Astrocyte (in vitro differentiated cells and primary cell): ENCODE measurements around the gene RXFP1. TPM values are rescaled to one million over a fixed set of nuclear protein-coding genes. Genes with fewer than 3 reads are reported as not detected.

Experiments
- DNase-seq: peaks from one replicate; pipeline ENCODE4 v3.0.0-alpha.2; 2010; ENCODE audit warnings: low read depth
- FAIRE-seq: peaks from 2 replicates; lab custom pipeline; 2011; peaks lifted over from hg19 to GRCh38; lab: Jason Lieb, UNC
- H2AFZ ChIP-seq: 2 replicates; pipeline ENCODE4 v1.6.0; 2012; ENCODE audit warnings: low read depth, low read length, inconsistent platforms
- H3K27ac ChIP-seq: 2 replicates; pipeline ENCODE4 v1.5.1; 2011; ENCODE audit warnings: low read depth, low read length, inconsistent platforms
- H3K27me3 ChIP-seq: 2 replicates; pipeline ENCODE4 v1.6.0; 2011; ENCODE audit warnings: low read length, inconsistent platforms; ENCODE audit not compliant: insufficient read depth
- H3K36me3 ChIP-seq: 2 replicates; pipeline ENCODE4 v1.5.1; 2011; ENCODE audit warnings: low read length, inconsistent platforms; ENCODE audit not compliant: insufficient read depth
- H3K4me1 ChIP-seq: 2 replicates; pipeline ENCODE4 v1.5.1; 2011; ENCODE audit warnings: low read length, inconsistent platforms; ENCODE audit not compliant: insufficient read depth
- H3K4me2 ChIP-seq: 2 replicates; pipeline ENCODE4 v1.6.0; 2012; ENCODE audit warnings: low read length, inconsistent platforms
- H3K4me3 ChIP-seq: 2 replicates; pipeline ENCODE4 v1.5.1; 2011; ENCODE audit warnings: low read depth, mild to moderate bottlenecking, low read length, inconsistent platforms; ENCODE audit not compliant: insufficient read depth
- H3K79me2 ChIP-seq: 2 replicates; pipeline ENCODE4 v1.6.0; 2012; ENCODE audit warnings: mild to moderate bottlenecking, low read length, inconsistent platforms; ENCODE audit not compliant: insufficient read depth
- H3K9ac ChIP-seq: 2 replicates; pipeline ENCODE4 v1.6.0; 2012; ENCODE audit warnings: mild to moderate bottlenecking, low read length, inconsistent platforms
- H3K9me3 ChIP-seq: 2 replicates; pipeline ENCODE4 v1.5.1; 2012; ENCODE audit warnings: low read depth, mild to moderate bottlenecking, low read length, inconsistent platforms; ENCODE audit not compliant: insufficient read depth
- H4K20me1 ChIP-seq: 2 replicates; pipeline ENCODE4 v1.6.0; 2012; ENCODE audit warnings: low read length, inconsistent platforms; ENCODE audit not compliant: insufficient read depth
- H3K27ac Mint-ChIP-seq: one replicate; pipeline ENCODE4 v1.8.0; 2021; ENCODE audit warnings: mild to moderate bottlenecking, mixed read lengths; ENCODE audit not compliant: unreplicated experiment
- H3K27me3 Mint-ChIP-seq: one replicate; pipeline ENCODE4 v1.8.0; 2021; ENCODE audit warnings: low read depth, mixed read lengths; ENCODE audit not compliant: unreplicated experiment
- H3K36me3 Mint-ChIP-seq: one replicate; pipeline ENCODE4 v1.8.0; 2021; ENCODE audit warnings: low read depth, mixed read lengths; ENCODE audit not compliant: unreplicated experiment
- H3K4me1 Mint-ChIP-seq: one replicate; pipeline ENCODE4 v1.8.0; 2021; ENCODE audit warnings: low read depth, mixed read lengths; ENCODE audit not compliant: unreplicated experiment
- H3K4me3 Mint-ChIP-seq: one replicate; pipeline ENCODE4 v1.8.0; 2021; ENCODE audit warnings: mild to moderate bottlenecking, moderate library complexity, mixed read lengths; ENCODE audit not compliant: unreplicated experiment
- H3K9me3 Mint-ChIP-seq: one replicate; pipeline ENCODE4 v1.8.0; 2021; ENCODE audit warnings: mild to moderate bottlenecking, mixed read lengths; ENCODE audit not compliant: unreplicated experiment
- EZH2 ChIP-seq: IDR thresholded peaks from 2 replicates; pipeline ENCODE4 v1.6.1; 2012; ENCODE audit warnings: mild to moderate bottlenecking, low read length, inconsistent platforms; ENCODE audit not compliant: insufficient read depth
- total RNA-seq: library from RNA; stranded (reverse); gene quantifications from 2 replicates; pipeline ENCODE4 v1.2.1, GENCODE V29; 2021
- TF ChIP-seq, protein P1 (sequence below): IDR thresholded peaks from 2 replicates; pipeline ENCODE4 v1.5.1; 2011; ENCODE audit warnings: low read depth, mild to moderate bottlenecking, inconsistent platforms, low read length, moderate library complexity; ENCODE audit not compliant: insufficient read depth

The RXFP1 gene
- total RNA-seq, 1 donor from 2014 or later: 0.14 TPM

DNA sequence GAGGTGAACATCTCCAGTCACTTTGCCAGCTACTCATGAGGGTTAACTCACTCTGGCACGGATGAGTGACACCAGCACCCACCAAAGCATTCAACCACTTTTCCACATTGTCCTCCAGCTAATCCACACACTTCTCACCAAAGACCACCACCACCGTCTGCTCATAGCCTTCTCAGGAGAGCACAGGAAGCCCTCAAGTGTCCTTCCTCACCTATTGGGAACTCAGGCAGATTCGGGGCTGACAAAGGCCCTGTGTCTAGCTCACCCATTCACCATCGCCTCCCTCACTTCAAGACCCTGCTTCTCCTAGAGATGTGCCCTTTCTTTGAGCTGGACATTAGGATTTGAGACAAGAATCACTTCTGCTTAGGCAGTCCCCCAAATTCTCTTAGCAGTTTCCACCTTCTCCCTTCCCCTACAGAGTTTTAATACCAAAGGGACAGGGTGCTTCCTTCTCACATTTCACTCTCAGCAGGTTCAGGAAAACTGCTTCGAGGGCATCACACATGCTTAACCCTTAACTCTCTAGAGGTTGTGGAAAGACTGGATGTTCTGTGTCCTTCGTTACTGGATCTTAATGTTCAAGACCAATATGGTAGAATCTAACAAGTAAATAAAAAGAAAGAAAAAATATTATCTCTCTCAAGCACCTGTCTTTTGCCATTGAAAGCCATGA is 11.0 kb downstream of the RXFP1 start:
- no peaks in the 10 kb centered on the region for H3K79me2 ChIP-seq
- Mint-ChIP-seq H3K9me3 (no peaks in the 10 kb centered on the region), H3K27me3 (peaks cover 2% of the 10 kb centered on the region), H3K4me3 (no peak overlapping the region), H3K27ac (no peak overlapping the region), H3K4me1 (peaks cover 15% of the 10 kb centered on the region), H3K36me3 (peaks cover 2% of the 10 kb centered on the region)
- H3K36me3 ChIP-seq: no peaks in the 10 kb centered on the region
- FAIRE-seq (no peak), DNase-seq (no peak)
- no peaks in the 10 kb centered on the region for H3K27me3 ChIP-seq
- TF ChIP-seq EZH2: no peak
- TF ChIP-seq, protein P1, sequence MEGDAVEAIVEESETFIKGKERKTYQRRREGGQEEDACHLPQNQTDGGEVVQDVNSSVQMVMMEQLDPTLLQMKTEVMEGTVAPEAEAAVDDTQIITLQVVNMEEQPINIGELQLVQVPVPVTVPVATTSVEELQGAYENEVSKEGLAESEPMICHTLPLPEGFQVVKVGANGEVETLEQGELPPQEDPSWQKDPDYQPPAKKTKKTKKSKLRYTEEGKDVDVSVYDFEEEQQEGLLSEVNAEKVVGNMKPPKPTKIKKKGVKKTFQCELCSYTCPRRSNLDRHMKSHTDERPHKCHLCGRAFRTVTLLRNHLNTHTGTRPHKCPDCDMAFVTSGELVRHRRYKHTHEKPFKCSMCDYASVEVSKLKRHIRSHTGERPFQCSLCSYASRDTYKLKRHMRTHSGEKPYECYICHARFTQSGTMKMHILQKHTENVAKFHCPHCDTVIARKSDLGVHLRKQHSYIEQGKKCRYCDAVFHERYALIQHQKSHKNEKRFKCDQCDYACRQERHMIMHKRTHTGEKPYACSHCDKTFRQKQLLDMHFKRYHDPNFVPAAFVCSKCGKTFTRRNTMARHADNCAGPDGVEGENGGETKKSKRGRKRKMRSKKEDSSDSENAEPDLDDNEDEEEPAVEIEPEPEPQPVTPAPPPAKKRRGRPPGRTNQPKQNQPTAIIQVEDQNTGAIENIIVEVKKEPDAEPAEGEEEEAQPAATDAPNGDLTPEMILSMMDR: no peak
- no peaks in the 10 kb centered on the region for H3K9me3 ChIP-seq
- H3K4me3 ChIP-seq: no peak overlapping the region
- H3K27ac ChIP-seq: no peak overlapping the region
- H3K4me1 ChIP-seq: no peaks in the 10 kb centered on the region
- no peak overlapping the region for H3K9ac ChIP-seq
- no peaks in the 10 kb centered on the region for H4K20me1 ChIP-seq
- no peak overlapping the region for H3K4me2 ChIP-seq
- peak overlapping the region; percentile 12 for H2AFZ ChIP-seq

DNA sequence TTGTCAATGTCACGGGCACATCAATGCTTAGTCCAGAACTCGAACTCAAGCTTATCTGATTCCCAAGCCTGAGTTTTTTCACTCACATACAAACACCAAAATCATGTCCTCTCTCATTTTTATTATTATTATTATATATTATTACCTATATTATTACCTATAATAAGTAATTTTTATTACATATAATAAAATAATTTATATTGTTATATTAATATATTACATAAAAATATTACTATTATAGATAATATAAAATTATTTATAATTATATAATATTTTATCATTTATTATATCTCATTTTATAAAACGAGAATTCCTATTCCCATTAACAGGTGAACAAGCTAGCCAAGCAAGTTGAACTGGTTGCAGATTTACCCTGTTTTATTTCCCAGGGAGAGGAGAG is 13.0 kb downstream of the RXFP1 start:
- no peak for DNase-seq
- H3K79me2 ChIP-seq: no peaks in the 10 kb centered on the region
- no peaks in the 10 kb centered on the region for H3K4me1 ChIP-seq
- no peaks in the 10 kb centered on the region for H4K20me1 ChIP-seq
- no peak overlapping the region for H3K4me3 ChIP-seq
- Mint-ChIP-seq H3K9me3 (no peaks in the 10 kb centered on the region), H3K4me1 (peaks cover 24% of the 10 kb centered on the region), H3K36me3 (peaks cover 2% of the 10 kb centered on the region), H3K27ac (peak overlapping the region; percentile 95), H3K4me3 (no peak overlapping the region), H3K27me3 (no peaks in the 10 kb centered on the region)
- H3K4me2 ChIP-seq: peak overlapping the region; percentile 54
- H3K36me3 ChIP-seq: no peaks in the 10 kb centered on the region
- H3K9ac ChIP-seq: no peak overlapping the region
- H3K27me3 ChIP-seq: no peaks in the 10 kb centered on the region
- peak overlapping the region; percentile 56 for H2AFZ ChIP-seq
- TF ChIP-seq EZH2: no peak
- TF ChIP-seq, protein P1: no peak
- H3K9me3 ChIP-seq: no peaks in the 10 kb centered on the region
- H3K27ac ChIP-seq: peak overlapping the region; percentile 44
- no peak for FAIRE-seq

DNA sequence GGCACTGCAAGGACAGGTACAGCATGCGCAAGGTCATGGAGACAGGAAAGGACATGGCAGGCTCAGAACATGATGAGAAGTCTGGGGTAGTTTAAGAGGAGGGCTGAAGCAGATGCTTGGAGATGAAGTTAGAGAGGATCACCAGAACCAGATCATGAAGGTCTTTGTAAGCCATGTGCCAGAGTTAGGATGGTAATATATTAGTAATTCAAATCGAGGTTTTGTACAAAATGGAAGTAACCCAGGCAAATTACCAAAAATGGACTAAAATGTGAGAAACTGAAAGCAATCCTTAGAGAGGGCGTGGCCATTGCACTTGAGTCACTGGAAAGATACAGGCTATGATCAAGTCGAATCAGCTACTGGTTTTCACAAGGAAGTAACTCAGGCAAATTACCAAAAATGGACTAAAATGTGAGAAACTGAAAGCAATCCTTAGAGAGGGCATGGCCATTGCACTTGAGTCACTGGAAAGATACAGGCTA is 13.5 kb downstream of the RXFP1 start:
- H3K27me3 ChIP-seq: no peaks in the 10 kb centered on the region
- Mint-ChIP-seq H3K4me1 (peaks cover 26% of the 10 kb centered on the region), H3K4me3 (no peak overlapping the region), H3K36me3 (peaks cover 2% of the 10 kb centered on the region), H3K27ac (peak overlapping the region; percentile 95), H3K27me3 (no peaks in the 10 kb centered on the region), H3K9me3 (no peaks in the 10 kb centered on the region)
- no peaks in the 10 kb centered on the region for H3K9me3 ChIP-seq
- peak overlapping the region; percentile 44 for H3K27ac ChIP-seq
- peak overlapping the region; percentile 11 for H3K4me3 ChIP-seq
- H2AFZ ChIP-seq: peak overlapping the region; percentile 56
- FAIRE-seq (peak; percentile 29), DNase-seq (peak; percentile 84)
- H3K4me2 ChIP-seq: peak overlapping the region; percentile 54
- H4K20me1 ChIP-seq: no peaks in the 10 kb centered on the region
- TF ChIP-seq, protein P1: no peak
- no peak for TF ChIP-seq EZH2
- H3K4me1 ChIP-seq: no peaks in the 10 kb centered on the region
- H3K79me2 ChIP-seq: no peaks in the 10 kb centered on the region
- H3K36me3 ChIP-seq: no peaks in the 10 kb centered on the region
- no peak overlapping the region for H3K9ac ChIP-seq
